ENCODE measurements around the gene LMF1.

The LMF1 gene

GRCh38 chr16:871562-872345 is 99.0 kb downstream of the LMF1 start:
- no peak for DNase-seq (ENCODE audit: low read depth)
- H3K4me3 ChIP-seq (ENCODE audit: low read depth, low read length): no peak overlapping the region
- TF ChIP-seq, protein P1, sequence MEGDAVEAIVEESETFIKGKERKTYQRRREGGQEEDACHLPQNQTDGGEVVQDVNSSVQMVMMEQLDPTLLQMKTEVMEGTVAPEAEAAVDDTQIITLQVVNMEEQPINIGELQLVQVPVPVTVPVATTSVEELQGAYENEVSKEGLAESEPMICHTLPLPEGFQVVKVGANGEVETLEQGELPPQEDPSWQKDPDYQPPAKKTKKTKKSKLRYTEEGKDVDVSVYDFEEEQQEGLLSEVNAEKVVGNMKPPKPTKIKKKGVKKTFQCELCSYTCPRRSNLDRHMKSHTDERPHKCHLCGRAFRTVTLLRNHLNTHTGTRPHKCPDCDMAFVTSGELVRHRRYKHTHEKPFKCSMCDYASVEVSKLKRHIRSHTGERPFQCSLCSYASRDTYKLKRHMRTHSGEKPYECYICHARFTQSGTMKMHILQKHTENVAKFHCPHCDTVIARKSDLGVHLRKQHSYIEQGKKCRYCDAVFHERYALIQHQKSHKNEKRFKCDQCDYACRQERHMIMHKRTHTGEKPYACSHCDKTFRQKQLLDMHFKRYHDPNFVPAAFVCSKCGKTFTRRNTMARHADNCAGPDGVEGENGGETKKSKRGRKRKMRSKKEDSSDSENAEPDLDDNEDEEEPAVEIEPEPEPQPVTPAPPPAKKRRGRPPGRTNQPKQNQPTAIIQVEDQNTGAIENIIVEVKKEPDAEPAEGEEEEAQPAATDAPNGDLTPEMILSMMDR (IDR thresholded peaks at IDR 0.05; ENCODE audit: control insufficient read depth, extremely low read depth, insufficient read depth): no peak

DNA sequence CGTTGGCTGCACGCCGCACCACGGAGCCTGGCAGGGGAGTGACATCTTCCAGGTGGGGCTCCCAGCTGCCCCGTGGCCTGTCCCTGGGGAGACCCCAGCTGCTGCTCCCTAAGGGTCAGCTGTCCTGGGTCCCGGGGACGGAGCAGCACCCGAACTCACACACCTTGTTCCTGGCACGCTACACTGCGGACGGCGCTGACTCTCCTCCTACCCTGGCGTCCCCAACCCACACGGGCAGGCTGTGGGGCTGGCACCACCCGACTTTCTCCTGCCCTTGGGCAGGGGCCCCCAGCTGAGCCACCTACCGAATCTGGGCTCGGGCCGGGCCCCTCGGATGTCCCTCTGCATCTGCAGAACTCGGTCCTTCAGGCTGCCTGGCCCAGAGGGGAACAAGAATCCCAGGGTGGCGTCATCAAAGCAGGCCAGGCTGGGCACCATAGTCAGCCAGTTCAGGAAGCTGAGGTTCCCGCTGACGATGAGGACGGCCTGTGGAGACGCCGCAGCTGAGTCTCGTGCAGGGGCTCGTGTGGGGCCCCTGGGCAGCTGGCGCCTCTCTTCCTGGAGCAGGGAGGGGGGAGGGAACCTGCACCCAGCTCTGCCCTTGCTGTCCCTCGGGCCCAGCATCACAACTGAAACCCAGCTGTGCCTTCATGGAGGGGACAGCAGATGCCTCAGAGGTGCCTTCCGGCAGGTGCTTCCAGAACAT is 99.8 kb downstream of the LMF1 start:
- TF ChIP-seq, protein P1 (IDR thresholded peaks at IDR 0.05; ENCODE audit: control insufficient read depth, extremely low read depth, insufficient read depth): no peak
- DNase-seq (ENCODE audit: low read depth): no peak
- no peak overlapping the region for H3K4me3 ChIP-seq (ENCODE audit: low read depth, low read length)

DNA sequence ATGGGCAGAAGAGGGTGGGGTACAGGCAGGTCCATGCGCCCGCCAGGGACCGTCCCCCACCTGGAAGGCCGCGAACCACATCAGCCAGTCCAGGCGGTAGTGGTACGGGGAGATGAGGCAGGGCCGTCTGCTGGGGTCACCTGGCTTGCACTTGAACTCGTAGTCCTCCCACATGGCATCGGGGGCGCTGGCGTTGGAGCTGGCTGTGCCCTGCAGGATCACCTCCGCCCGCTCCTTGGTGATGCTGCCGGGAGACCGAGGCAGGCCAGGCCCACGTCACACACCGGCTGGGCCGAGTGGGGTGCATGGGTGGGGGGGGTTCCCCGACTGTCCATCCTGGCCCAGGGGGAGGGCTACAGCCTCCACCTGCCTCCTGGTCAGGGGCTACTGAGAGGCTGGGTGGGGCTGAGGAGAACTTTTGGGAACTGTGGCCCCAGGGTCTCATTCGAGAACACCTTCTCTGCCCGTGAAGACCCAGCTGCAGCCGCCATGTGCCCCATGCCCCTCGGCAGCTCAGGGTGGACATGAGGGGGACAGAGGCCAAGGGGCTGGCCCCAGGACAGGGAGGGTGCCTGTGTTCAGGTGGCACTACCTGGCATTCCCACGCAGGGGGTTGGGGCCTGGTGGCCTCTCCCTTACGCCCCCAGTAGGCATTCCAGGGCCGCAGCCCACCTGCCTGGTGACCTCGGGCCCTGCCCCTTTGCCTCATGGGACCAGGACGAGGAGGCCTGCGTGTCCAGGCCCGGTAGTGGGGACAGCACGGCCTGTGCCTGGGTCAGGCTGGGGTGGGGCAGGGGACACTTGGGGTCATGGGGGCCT is 100.8 kb downstream of the LMF1 start:
- no peak overlapping the region for H3K4me3 ChIP-seq (ENCODE audit: low read depth, low read length)
- TF ChIP-seq, protein P1 (IDR thresholded peaks at IDR 0.05; ENCODE audit: control insufficient read depth, extremely low read depth, insufficient read depth): no peak
- no peak for DNase-seq (ENCODE audit: low read depth)

GRCh38 chr16:868846-869822 is 101.7 kb downstream of the LMF1 start:
- DNase-seq (ENCODE audit: low read depth): no peak
- H3K4me3 ChIP-seq (ENCODE audit: low read depth, low read length): no peak overlapping the region
- TF ChIP-seq, protein P1 (IDR thresholded peaks at IDR 0.05; ENCODE audit: control insufficient read depth, extremely low read depth, insufficient read depth): no peak

DNA sequence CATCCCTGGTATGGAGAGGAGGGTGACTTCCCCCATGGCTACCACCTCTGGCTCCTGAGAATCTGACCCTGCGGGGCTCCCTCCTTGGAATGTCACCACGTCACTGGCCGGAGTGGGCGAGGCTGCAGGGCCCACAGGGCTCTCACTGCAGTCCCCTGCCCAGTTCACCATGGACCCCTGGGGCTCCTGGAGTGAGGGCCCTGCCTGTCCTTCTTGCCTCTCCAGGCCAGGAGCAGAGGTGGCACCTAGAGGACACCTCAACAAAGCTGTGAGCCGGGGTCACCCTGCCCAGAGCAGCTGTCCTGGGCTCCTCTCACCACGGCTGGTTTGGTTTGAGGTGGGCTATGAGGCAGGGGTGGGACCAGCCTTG is 102.4 kb downstream of the LMF1 start:
- no peak for DNase-seq (ENCODE audit: low read depth)
- TF ChIP-seq, protein P1 (IDR thresholded peaks at IDR 0.05; ENCODE audit: control insufficient read depth, extremely low read depth, insufficient read depth): no peak
- H3K4me3 ChIP-seq (ENCODE audit: low read depth, low read length): no peak overlapping the region

Data from LNCaP clone FGC (cell line).